KBM-7 (cell line): ENCODE data around the gene CRYGD.

Source experiments
- DNase-seq: peaks from one replicate; pipeline ENCODE4 v3.0.0-alpha.2; 2015
- in situ Hi-C: fragments of 300-500 bp; cut with MboI; formaldehyde crosslinking; loops from 2 replicates; pipeline ENCODE4 v1.14.3; 2020; ENCODE audit warnings: low sequenced_read_pairs, low pct_unique_long_range_greater_than_20kb, mixed read lengths

The CRYGD gene

DNA sequence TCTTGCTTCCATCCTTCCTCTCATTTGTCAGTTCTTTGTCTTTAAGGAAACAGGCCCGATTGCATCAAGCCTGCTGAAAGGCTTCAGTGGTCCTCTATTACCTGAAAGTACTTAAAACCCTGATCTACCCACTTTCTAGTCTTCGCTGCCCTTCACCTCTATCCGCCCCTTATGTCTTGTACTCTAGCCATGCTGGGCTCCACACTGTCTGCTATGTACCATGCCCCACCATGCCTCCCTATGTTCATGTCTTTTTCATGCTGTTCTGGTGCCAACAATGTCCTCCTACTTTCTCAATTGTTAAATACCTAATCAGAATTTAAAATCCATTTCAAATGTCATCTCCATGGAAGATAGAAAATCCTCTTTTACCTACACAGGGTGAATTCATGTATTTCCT, 28.2 kb downstream of the CRYGD start:
- in situ Hi-C loops, result no loop called here
- no peak for DNase-seq

DNA sequence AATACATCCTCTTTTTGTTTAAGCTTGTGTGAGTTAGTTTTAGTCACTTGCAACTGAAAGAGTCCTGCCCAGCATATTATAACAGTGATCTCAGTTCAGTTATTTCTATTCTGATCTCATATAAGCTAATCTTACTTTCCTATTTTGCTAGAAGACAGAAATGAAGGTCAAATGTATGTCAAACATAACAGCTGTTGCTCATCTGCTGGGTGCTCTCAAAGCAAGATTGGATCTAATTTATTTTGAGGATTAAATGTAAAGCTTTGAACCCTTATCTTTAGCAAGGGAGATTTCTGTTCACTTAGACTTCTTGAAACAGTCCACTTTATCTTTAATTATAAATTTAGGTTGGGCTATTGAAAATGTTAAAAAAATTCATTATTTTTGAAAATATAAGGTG, 31.2 kb downstream of the CRYGD start:
- in situ Hi-C loops, result no loop called here

DNA sequence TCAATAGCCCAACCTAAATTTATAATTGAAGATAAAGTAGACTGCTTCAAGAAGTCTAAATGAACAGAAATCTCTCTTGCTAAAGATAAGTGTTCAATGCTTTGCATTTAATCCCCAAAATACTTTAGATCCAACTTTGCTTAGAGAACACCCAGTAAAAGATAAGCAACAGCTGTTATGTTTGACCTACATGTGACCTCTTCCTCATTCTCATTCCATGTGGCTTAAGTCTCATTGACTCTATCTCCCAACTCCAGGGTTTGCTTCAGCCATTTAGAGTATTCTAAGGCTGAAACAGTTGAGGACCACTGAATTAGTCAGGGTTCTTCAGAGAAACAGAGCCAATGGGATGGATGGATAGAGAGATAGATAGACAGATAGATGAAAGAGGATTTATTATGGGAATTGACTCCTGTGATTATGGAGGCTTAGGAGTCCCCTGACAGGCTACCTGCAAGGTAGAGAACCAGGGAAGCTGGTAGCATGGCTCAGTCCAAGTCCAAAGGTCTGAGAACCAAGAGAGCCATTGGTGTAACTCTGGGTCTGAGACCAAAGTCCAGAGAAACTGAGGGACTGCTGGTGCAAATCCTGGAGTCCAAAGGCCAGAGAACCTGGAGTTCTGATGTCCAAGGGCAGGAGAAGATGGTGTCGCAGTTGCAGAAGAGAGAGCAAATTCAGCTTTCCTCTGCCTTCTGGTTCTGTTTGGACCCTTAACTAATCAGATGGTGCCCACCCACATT, 32.1 kb downstream of the CRYGD start:
- DNase-seq, result no peak
- in situ Hi-C loops, result no loop called here

More for the DNA sequence above, 31.2 kb downstream of the CRYGD start:
- DNase-seq, result no peak

DNA sequence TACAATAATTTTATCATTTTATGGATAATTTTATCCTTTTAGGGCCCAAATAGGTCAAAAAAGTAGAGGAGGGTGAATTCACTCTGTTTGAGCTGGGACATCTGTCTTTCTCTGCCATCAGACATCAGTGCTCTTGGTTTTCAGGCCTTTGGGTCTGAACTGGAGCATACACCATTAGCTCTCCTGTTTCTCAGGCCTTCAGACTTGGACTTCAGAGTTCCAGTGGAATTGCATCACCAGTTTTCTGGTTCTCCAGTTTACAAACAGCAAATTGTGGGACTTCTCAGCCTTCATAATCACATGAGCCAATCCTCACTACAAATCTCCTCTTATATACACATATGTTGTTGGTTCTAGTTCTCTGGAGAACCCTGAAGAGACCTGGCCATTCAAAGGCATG, 33.9 kb downstream of the CRYGD start:
- in situ Hi-C loops, result no loop called here

DNA sequence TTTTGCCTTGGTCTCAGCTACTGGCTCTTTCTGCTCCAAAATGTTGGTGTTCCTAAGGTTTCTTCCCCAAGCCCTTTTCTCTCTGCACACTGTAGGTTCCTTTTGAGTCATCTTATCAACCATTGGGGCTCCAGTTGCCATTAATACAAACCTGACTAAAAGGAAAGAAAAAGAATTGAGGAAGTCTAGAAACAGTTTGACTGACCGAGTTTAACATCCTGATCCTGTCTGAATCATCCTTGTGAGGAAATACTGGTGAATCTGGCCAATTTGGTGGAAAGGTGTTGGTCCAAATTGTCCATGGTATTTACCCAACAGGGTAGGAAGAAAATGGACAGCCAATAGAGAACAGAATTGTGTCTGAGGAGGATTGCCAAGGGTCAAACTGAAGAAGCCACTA, 38.3 kb downstream of the CRYGD start:
- in situ Hi-C loops, result no loop called here
- no peak for DNase-seq

More for the DNA sequence above, 33.9 kb downstream of the CRYGD start:
- DNase-seq, result no peak

DNA sequence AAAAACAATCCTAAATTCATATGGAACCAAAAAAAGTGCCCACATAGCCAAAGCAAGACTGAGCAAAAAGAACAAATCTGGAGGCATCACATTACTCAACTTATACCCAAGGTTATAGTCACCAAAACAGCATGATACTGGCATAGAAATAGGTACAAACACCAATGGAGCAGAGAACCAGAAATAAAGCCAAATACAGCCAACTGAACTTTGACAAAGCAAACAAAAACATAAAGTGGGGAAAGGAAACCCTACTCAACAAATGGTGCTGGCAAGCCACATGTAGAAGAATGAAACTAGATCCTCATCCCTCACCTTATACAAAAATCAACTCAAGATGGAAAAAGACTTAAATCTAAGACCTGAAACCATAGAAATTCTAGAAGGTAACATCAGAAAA, 40.5 kb downstream of the CRYGD start:
- in situ Hi-C loops, result no loop called here
- no peak for DNase-seq

DNA sequence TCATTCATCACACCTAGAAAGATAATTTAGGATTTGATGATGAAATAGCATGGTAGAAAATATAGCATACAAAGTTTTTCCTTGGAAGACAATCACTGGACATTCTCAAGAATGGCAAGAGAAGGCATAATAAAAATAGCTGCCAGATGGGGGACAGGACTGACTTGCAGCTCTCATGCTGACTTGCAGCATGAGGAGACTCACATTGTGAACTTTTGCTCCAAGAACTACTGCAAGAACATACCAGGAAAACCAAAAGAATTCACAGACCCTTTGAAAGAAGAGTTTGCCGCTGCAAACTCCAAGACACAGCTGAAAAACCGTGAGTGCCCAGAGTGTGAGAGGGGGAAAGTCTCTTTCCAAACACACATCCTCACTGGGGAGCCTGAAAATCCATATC, 47.0 kb downstream of the CRYGD start:
- in situ Hi-C loops, result no loop called here
- DNase-seq, result no peak

DNA sequence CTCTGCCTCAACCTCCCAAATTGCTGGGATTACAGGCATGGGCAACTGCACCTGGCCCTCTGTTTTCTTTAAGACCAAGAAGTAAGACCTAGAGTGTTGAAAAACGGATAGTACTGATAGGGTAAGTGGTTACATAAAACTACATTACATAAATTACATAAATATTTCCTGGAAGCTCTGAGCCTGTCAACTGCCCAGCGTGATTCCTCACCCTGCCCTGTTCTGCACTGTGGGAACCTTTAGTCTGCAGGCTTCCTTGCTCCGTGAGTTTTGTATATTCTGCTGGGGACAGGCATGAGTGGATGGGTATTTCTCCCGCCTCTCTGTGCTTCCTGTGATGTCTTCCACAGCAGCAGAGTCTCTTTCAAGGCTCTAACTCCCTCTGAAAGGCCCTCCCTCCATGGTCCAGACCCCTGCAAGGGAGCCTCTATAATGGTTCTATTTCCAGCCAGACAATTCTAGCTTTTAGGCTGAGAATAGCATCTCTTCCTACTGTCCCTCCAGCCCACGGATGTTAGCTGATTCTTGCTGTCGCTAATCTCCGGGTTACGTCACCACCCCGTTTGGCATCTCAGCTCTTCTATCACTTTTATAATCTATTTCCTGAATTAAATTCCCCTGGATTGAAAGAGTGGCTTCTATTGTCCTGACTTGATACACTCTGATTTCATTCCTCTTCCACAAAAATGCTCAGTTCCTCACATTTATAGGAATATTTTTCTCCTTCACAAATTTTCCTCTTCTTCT, 49.5 kb downstream of the CRYGD start:
- in situ Hi-C loops, result loop anchor here (25.0 kb wide), 1 partner anchor 437 kb away; the partner anchor contains the start of gene METTL21A
- DNase-seq, result no peak

DNA sequence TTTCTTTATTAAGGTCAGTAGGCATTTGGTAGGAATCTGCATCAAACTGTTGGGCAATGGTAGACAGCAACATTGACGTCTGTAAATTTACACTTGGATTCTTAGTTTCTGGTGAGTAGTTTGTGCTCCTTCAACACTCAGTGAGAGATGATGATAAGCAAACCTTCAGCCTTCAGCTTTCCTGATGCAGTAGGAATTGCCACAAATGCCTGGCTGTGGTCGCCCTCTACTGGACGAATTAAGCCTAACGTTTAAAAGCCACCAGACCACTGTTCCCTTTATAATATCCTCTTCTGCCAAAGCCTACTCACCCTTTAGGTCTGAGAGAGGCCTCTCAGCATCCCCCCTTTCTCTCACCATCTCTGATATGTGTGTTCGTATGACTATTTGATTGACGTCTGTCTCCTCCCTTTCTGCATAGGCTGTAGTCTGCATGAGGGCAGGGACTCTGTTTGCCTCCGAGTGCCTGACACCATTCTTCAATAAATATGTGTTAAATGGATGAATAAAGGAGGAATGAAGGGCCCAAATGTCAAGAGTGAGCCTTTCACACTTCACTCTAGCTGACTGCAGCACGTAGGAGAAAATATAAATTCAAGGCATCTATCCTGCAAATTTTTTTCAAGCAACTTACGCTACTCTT, 52.0 kb downstream of the CRYGD start:
- in situ Hi-C loops, result loop anchor here (25.0 kb wide), 1 partner anchor 435 kb away; the partner anchor contains the start of gene METTL21A
- DNase-seq, result peak; percentile 84
